Right lobe of liver (tissue), 6 donors: Measurements from ENCODE around the gene GALNT8. TPM values are rescaled to one million over a fixed set of nuclear protein-coding genes. Genes with fewer than 3 reads are reported as not detected.

ENCODE experiments used
- ATAC-seq, 4 donors: fragments of 200-7000 bp; cut with Tn5 transposase; one replicate each; pipeline ENCODE4 v1.9.1; 2020; ENCODE audit warnings: mild to moderate bottlenecking in 4 of 4, moderate library complexity in 4 of 4
- DNase-seq, 3 donors: peaks; one replicate each; pipeline ENCODE4 v3.0.0-alpha.2; 2020
- H3K27ac ChIP-seq, 3 donors: fragments of 200-600 bp; one replicate each; pipeline ENCODE4 v1.8.0; 2022
- H3K27me3 ChIP-seq, 2 donors: fragments of 200-600 bp; one replicate each; pipeline ENCODE4 v1.8.0; 2022
- H3K36me3 ChIP-seq, 4 donors: fragments of 200-600 bp; sonication (generic) in 1 of 4; one replicate each; pipeline versions ENCODE4 v1.5.1 to v1.8.0; 2017 to 2022; ENCODE audit warnings: control low read depth in 1 of 4
- H3K4me1 ChIP-seq, 4 donors: fragments of 200-600 bp; sonication (generic) in 1 of 4; one replicate each; pipeline versions ENCODE4 v1.5.1 to v1.8.0; 2017 to 2022; ENCODE audit warnings: control low read depth in 1 of 4
- H3K4me3 ChIP-seq, 3 donors: fragments of 200-600 bp; one replicate each; pipeline ENCODE4 v1.8.0; 2022
- H3K9me3 ChIP-seq, 4 donors: fragments of 200-600 bp; sonication (generic) in 1 of 4; one replicate each; pipeline versions ENCODE4 v1.5.1 to v1.8.0; 2017 to 2022; ENCODE audit warnings: control low read depth in 1 of 4
- CTCF ChIP-seq, 4 donors: fragments of 200-600 bp in 3 of 4; fragments of 450-650 bp in 1 of 4; IDR thresholded peaks; one replicate each; pipeline versions ENCODE4 v1.5.1 to v1.8.0; 2016 to 2022; ENCODE audit warnings: antibody characterized with exemption in 4 of 4, mild to moderate bottlenecking in 2 of 4
- POLR2A ChIP-seq: fragments of 450-650 bp; IDR thresholded peaks from one replicate; pipeline ENCODE4 v1.6.1; 2017; ENCODE audit warnings: antibody characterized with exemption, mild to moderate bottlenecking
- WGBS: methylation state at CpG from one replicate; pipeline ENCODE4 v1.1.6; 2018; ENCODE audit warnings: low coverage, low lambda C conversion rate; ENCODE audit not compliant: insufficient coverage; ENCODE audit errors: missing lambda C conversion rate; 5-methylcytosine and 5-hydroxymethylcytosine counted together
- intact Hi-C, 2 donors: fragments of 100-400 bp; cut with DNase I; formaldehyde crosslinking; loops; one replicate each; pipeline versions ENCODE4 v1.11.2 to v1.14.1; 2022
- total RNA-seq, 6 experiments: library from RNA; depleted of rRNA in 2 of 6; stranded (reverse); fragments of >200 nt in 2 of 6; fragmentation: NEBNext Ultra II Directional in 3 of 6; extraction: Animal tissue kit (Norgen Biotek cat#: 25700) in 3 of 6; gene quantifications; one replicate each; pipeline versions ENCODE4 v1.1.0 to v1.2.4, GENCODE V29; 2016 to 2023
- donor health status: DM: no; HTN: yes; CAD: no.
- donor health status: DM: no; HTN: no; CAD: no.
- donor health status: DM: no; HTN: no; CAD: no.
- donor health status: DM: no; HTN: yes; CAD: no.
- donor health status: DM: no; HTN: yes; CAD: no.

GALNT8 gene
- total RNA-seq, 6 experiments from 2014 or later: 0.09 to 0.37 (median 0.11) TPM; not detected in 2

DNA sequence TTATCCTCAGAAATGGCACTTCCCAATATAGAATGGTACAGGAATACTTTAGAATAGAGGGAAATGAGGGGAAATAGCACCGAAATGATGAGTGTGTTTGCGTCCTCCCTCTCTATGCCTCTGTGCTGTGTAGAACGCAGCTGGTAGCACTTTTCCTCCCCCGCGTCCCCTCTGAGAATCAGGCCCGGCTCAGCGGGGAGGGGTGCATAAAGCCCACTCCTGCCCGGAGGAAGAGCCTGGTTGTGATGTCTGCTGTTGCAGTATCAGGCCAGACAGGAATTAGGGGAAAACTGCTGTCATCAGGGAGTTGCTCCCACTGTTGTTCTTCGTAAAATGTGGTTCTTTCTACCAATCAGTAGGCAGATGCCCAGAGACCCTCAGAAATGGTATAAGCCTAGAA lies 76.0 kb downstream of the GALNT8 start:
- ATAC-seq: no peak
- H3K4me3 ChIP-seq: no peak overlapping the region
- WGBS: 55% methylated on average over 7 of the region's 9 CpGs
- H3K27me3 ChIP-seq: no peaks in the 10 kb centered on the region
- intact Hi-C loops: no loop called here
- DNase-seq: no peak
- no peaks in the 10 kb centered on the region for H3K36me3 ChIP-seq
- TF ChIP-seq CTCF (IDR thresholded peaks at IDR 0.05) (no peak), POLR2A (no peak)
- no peaks in the 10 kb centered on the region for H3K4me1 ChIP-seq
- H3K27ac ChIP-seq: no peak overlapping the region
- no peaks in the 10 kb centered on the region for H3K9me3 ChIP-seq

GRCh38 chr12:4796694-4797482 lies 76.7 kb downstream of the GALNT8 start:
- WGBS: 38% methylated on average over 7 of the region's 9 CpGs
- H3K4me1 ChIP-seq: no peaks in the 10 kb centered on the region
- intact Hi-C loops: no loop called here
- no peak for DNase-seq
- no peaks in the 10 kb centered on the region for H3K36me3 ChIP-seq
- no peak for ATAC-seq
- H3K27ac ChIP-seq: no peak overlapping the region
- no peaks in the 10 kb centered on the region for H3K9me3 ChIP-seq
- no peak overlapping the region for H3K4me3 ChIP-seq
- no peak for TF ChIP-seq POLR2A
- no peak for TF ChIP-seq CTCF (IDR thresholded peaks at IDR 0.05)
- no peaks in the 10 kb centered on the region for H3K27me3 ChIP-seq

- no peak for ATAC-seq
- no peak for DNase-seq
- intact Hi-C loops: no loop called here
- Histone ChIP-seq H3K9me3 (no peaks in the 10 kb centered on the region), H3K4me3 (no peak overlapping the region), H3K27ac (no peak overlapping the region), H3K27me3 (no peaks in the 10 kb centered on the region), H3K4me1 (no peaks in the 10 kb centered on the region), H3K36me3 (no peaks in the 10 kb centered on the region)
- TF ChIP-seq POLR2A (no peak), CTCF (IDR thresholded peaks at IDR 0.05) (no peak)
Observed at GRCh38 chr12:4800555-4800954, 80.4 kb downstream of the GALNT8 start.

DNA sequence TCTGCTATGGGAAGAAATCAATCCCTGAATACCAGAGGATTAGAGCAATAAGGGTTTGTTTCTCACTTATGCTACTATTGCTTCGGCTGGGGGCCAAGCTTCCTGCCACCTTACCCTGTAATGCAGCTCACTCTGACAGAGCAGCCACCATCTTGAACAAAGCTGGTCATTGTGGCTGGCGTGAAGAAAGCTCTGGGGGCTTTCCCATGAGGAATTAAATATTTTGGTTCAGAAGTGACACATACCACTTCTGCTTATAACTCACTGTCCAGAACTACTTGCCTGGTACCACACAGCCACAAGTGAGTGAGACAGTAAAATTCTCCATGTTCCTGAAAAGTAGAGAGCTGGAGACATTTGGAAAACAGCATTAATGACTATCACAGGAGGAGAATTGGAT lies 82.6 kb downstream of the GALNT8 start:
- TF ChIP-seq CTCF (IDR thresholded peaks at IDR 0.05): no peak
- intact Hi-C loops: no loop called here
- H3K27ac ChIP-seq: no peak overlapping the region
- H3K4me3 ChIP-seq: no peak overlapping the region
- DNase-seq (no peak), ATAC-seq (no peak)
- no peaks in the 10 kb centered on the region for H3K4me1 ChIP-seq
- H3K9me3 ChIP-seq: no peaks in the 10 kb centered on the region
- H3K27me3 ChIP-seq: no peaks in the 10 kb centered on the region
- WGBS: 40% methylated on average over 1 of the region's 2 CpGs
- no peaks in the 10 kb centered on the region for H3K36me3 ChIP-seq
